Left lung (tissue), 10 donors: ENCODE data around the gene PLCH1. TPM values are rescaled to one million over a fixed set of nuclear protein-coding genes. Genes with fewer than 3 reads are reported as not detected.

Experiments used
- ATAC-seq: fragments of 200-7000 bp; cut with Tn5 transposase; one replicate; pipeline ENCODE4 v1.9.1; 2020; ENCODE audit warnings: moderate library complexity
- DNase-seq, 4 donors: peaks; one replicate each; pipeline ENCODE4 v3.0.0-alpha.2; 2013 to 2020
- H3K27ac ChIP-seq, 2 donors: fragments of 200-600 bp; sonication (generic) in 1 of 2; one replicate each; pipeline versions ENCODE4 v1.5.0 to v1.8.0; 2020 to 2021
- H3K27me3 ChIP-seq, 2 donors: fragments of 200-600 bp; sonication (generic) in 1 of 2; one replicate each; pipeline versions ENCODE4 v1.5.0 to v1.8.0; 2020 to 2021
- H3K36me3 ChIP-seq, 2 donors: fragments of 200-600 bp; sonication (generic) in 1 of 2; one replicate each; pipeline versions ENCODE4 v1.5.0 to v1.8.0; 2020 to 2021
- H3K4me1 ChIP-seq, 2 donors: fragments of 200-600 bp; one replicate each; pipeline ENCODE4 v1.8.0; 2021
- H3K4me3 ChIP-seq, 2 donors: fragments of 200-600 bp; sonication (generic) in 1 of 2; one replicate each; pipeline versions ENCODE4 v1.5.0 to v1.8.0; 2020 to 2021; ENCODE audit warnings: mild to moderate bottlenecking in 1 of 2
- H3K9me3 ChIP-seq, 2 donors: fragments of 200-600 bp; sonication (generic) in 1 of 2; one replicate each; pipeline versions ENCODE4 v1.5.0 to v1.8.0; 2020 to 2021
- CTCF ChIP-seq, 2 donors: fragments of 200-600 bp; sonication (generic) in 1 of 2; IDR thresholded peaks; one replicate each; pipeline versions ENCODE4 v1.5.0 to v1.8.0; 2021; ENCODE audit warnings: antibody characterized with exemption in 2 of 2
- intact Hi-C, 2 donors: fragments of 100-400 bp; cut with DNase I; formaldehyde crosslinking; loops; one replicate each; pipeline versions ENCODE4 v1.11.2 to v1.14.2; 2022
- polyA plus RNA-seq, 6 donors: library from polyadenylated mRNA; unstranded; fragments of 120-200 nt; gene quantifications; one replicate each; pipeline ENCODE4 v1.2.1, GENCODE V29; 2013; ENCODE audit not compliant: insufficient read length in 6 of 6
- total RNA-seq, 2 donors: library from RNA; stranded (reverse); fragmentation: NEBNext Ultra II Directional; extraction: Animal tissue kit (Norgen Biotek cat#: 25700); gene quantifications; one replicate each; pipeline ENCODE4 v1.2.1, GENCODE V29; 2021
- donor health status: DM: no; HTN: yes; CAD: no.
- donor health status: DM: no; HTN: no; CAD: no.

The PLCH1 gene
- total and polyA plus RNA-seq, 8 donors = 8.5 to 33.8 (median 23.7) TPM

- DNase-seq = peak in 1 of 4 donors; percentile 55
- intact Hi-C loops = no loop called here
- TF ChIP-seq CTCF (IDR thresholded peaks at IDR 0.05) = no peak
These were observed 240.2 kb downstream of the PLCH1 start for GRCh38 chr3:155504682-155505081.

GRCh38 chr3:155502630-155503029 is 242.2 kb downstream of the PLCH1 start:
- no peak for ATAC-seq
- no peak overlapping the region for H3K4me3 ChIP-seq
- TF ChIP-seq CTCF (IDR thresholded peaks at IDR 0.05) = no peak

More at GRCh38 chr3:155504682-155505081, 240.2 kb downstream of the PLCH1 start:
- H3K36me3 ChIP-seq = no peaks in the 10 kb centered on the region
- H3K9me3 ChIP-seq = no peaks in the 10 kb centered on the region
- H3K27ac ChIP-seq = no peak overlapping the region
- H3K4me3 ChIP-seq = no peak overlapping the region
- no peaks in the 10 kb centered on the region for H3K27me3 ChIP-seq
- peak; percentile 75 for ATAC-seq
- H3K4me1 ChIP-seq = no peaks in the 10 kb centered on the region

DNA sequence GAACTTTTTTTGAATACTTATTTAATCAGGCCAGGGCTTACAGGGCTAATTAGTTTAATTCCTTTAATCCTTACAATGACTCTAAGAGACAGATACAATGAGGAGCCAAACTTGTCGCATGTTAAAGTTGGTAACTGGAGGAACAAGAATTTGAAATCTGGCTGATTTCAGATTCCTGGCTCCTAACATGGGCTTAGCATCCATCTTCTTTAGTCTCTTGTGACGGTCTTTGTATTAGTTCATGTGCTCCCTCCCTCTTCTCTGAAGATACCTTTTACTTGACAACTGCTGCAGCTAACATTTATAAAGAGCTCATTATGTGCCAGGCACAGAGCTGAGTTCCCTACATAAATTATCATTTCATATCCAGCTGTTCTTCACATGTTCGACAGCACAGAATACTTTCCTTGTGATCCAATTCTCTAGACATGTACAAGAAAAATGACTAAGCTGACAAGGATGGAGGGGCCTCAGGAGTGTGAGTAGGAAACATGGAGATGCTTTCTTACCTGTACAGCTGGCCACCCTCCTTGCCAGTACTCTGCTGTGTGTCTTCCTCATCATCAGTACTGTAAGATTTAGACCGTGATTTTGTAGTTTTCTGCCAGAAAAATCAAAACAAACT is 244.6 kb downstream of the PLCH1 start:
- H3K9me3 ChIP-seq = no peaks in the 10 kb centered on the region
- ATAC-seq (no peak), DNase-seq (no peak)
- intact Hi-C loops = no loop called here
- no peak overlapping the region for H3K4me3 ChIP-seq
- H3K27me3 ChIP-seq = no peaks in the 10 kb centered on the region
- H3K27ac ChIP-seq = no peak overlapping the region
- no peaks in the 10 kb centered on the region for H3K36me3 ChIP-seq
- no peak for TF ChIP-seq CTCF (IDR thresholded peaks at IDR 0.05)
- H3K4me1 ChIP-seq = no peaks in the 10 kb centered on the region

More at GRCh38 chr3:155502630-155503029, 242.2 kb downstream of the PLCH1 start:
- Histone ChIP-seq H3K4me1 (no peaks in the 10 kb centered on the region), H3K27ac (no peak overlapping the region), H3K9me3 (no peaks in the 10 kb centered on the region), H3K27me3 (no peaks in the 10 kb centered on the region), H3K36me3 (no peaks in the 10 kb centered on the region)
- DNase-seq = no peak
- intact Hi-C loops = no loop called here

GRCh38 chr3:155497930-155498647 is 246.8 kb downstream of the PLCH1 start:
- H3K9me3 ChIP-seq = no peaks in the 10 kb centered on the region
- TF ChIP-seq CTCF (IDR thresholded peaks at IDR 0.05) = no peak
- ATAC-seq = no peak
- H3K36me3 ChIP-seq = no peaks in the 10 kb centered on the region
- no peaks in the 10 kb centered on the region for H3K4me1 ChIP-seq
- H3K4me3 ChIP-seq = no peak overlapping the region
- no peak for DNase-seq
- intact Hi-C loops = no loop called here
- no peak overlapping the region for H3K27ac ChIP-seq
- no peaks in the 10 kb centered on the region for H3K27me3 ChIP-seq

DNA sequence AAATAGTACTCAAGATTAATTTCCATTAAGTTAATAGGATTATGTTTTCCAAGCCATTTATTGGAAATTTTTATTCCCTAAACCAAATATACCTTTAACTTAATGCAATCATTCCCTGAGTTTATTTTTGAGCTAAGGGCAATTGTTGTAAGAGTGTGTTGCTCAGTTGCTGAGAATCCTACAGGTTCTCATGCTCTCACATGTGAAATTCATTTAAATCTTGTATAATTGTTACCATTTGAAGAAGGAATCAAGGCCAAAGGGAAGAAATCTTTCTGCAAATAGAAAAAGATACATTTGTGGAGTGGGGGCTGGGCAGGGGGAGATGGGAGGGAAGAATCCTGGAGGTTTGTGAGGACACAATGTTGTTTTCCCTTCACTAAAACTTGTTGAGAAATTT is 248.7 kb downstream of the PLCH1 start:
- Histone ChIP-seq H3K9me3 (no peaks in the 10 kb centered on the region), H3K27ac (no peak overlapping the region), H3K4me1 (no peaks in the 10 kb centered on the region), H3K27me3 (no peaks in the 10 kb centered on the region), H3K4me3 (no peak overlapping the region), H3K36me3 (no peaks in the 10 kb centered on the region)
- no peak for DNase-seq
- no peak for ATAC-seq
- TF ChIP-seq CTCF (IDR thresholded peaks at IDR 0.05) = no peak
- intact Hi-C loops = no loop called here
